ENCODE data around the gene OR6K3.

The OR6K3 gene

DNA sequence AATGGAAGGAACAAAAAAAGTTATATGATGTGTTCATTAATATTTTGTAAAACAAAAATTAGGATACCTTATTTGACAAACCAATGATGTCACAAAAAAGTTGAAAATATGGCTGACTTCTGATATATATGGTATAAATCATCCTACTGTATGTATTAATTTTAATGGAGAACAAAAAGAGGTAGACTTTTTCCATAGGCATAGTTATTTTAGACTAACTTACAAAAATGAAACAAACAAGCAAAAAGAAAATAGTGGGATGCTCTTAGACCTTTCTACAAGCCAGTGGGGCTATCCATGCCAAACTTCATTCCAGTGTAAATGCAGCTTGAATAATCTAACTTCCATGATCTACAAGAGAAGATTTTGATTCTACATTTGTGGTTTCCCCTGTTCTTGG is 33.5 kb downstream of the OR6K3 start:
- no peak overlapping the region for H3K4me3 ChIP-seq (ENCODE audit: low read depth, low read length)
- TF ChIP-seq, protein P1, sequence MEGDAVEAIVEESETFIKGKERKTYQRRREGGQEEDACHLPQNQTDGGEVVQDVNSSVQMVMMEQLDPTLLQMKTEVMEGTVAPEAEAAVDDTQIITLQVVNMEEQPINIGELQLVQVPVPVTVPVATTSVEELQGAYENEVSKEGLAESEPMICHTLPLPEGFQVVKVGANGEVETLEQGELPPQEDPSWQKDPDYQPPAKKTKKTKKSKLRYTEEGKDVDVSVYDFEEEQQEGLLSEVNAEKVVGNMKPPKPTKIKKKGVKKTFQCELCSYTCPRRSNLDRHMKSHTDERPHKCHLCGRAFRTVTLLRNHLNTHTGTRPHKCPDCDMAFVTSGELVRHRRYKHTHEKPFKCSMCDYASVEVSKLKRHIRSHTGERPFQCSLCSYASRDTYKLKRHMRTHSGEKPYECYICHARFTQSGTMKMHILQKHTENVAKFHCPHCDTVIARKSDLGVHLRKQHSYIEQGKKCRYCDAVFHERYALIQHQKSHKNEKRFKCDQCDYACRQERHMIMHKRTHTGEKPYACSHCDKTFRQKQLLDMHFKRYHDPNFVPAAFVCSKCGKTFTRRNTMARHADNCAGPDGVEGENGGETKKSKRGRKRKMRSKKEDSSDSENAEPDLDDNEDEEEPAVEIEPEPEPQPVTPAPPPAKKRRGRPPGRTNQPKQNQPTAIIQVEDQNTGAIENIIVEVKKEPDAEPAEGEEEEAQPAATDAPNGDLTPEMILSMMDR (IDR thresholded peaks at IDR 0.05; ENCODE audit: borderline replicate concordance, insufficient read depth, low read depth, low read length): no peak

DNA sequence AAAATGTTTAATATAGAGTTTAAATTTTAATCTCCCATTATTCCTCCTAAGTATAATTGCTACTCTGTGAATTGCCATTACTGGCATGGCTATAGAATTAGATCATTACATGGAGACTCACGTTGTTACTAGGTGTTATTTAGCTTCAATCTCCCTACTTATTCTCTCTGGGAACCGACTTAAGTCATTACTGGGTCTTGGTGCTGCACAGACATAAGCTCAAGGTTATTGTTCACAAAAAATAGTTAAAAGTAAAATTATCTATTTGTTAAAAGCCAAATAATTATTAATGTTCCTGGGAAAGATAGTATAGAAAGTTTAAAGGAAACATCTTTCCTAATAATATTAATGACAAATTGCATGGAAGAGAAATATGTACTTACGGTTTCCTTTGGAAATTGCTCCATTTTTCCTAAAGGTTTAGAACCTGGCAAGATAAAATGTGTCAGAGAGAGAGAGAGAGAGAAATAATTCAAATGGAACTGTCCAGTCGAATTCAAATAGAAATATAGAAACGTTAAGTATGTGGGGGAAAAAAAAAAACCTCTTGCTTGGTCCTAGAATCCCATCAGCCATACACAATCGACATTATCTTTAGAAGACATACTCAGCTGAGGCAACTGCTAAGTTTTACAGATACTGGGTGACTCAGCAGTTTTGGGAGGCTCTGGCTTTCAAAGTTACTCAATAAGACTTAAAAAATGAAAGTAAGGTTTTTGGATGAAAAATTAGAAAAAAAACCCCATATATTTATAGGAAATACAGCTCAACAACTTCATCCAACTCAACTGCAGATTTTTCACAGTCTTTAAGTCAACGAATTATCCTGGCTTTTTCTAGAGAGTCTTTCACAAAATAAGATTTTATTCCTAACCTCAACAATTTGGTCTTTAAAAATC is 34.2 kb downstream of the OR6K3 start, which contains the start of gene SPTA1:
TSS of gene SPTA1 (minus strand) at position 605 of the 899 bp plus-strand sequence. CDS start at position 407, 198 bp downstream.
- H3K4me3 ChIP-seq (ENCODE audit: low read depth, low read length): no peak within 1 kb of the TSS
- TF ChIP-seq, protein P1 (IDR thresholded peaks at IDR 0.05; ENCODE audit: borderline replicate concordance, insufficient read depth, low read depth, low read length): no peak

DNA sequence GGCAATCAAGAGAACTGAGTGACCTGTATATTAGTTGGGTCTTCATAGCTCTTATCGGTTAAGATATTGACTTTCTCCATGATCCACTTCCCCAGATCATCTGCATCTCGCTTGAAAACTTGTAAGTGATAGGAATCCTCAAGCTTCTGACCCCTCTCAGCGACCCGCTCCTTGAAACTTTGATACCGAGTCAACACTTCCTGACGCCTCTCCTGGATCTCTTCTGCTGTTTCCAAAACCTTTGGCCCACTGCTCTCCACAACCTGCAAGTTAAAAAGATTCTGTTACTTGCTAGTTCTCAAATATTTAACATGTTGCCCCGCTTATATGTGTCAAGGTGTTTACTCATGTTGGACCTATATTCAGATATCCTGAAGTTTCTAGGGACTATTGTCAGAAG is 35.4 kb downstream of the OR6K3 start:
- no peak overlapping the region for H3K4me3 ChIP-seq (ENCODE audit: low read depth, low read length)
- TF ChIP-seq, protein P1 (IDR thresholded peaks at IDR 0.05; ENCODE audit: borderline replicate concordance, insufficient read depth, low read depth, low read length): no peak

DNA sequence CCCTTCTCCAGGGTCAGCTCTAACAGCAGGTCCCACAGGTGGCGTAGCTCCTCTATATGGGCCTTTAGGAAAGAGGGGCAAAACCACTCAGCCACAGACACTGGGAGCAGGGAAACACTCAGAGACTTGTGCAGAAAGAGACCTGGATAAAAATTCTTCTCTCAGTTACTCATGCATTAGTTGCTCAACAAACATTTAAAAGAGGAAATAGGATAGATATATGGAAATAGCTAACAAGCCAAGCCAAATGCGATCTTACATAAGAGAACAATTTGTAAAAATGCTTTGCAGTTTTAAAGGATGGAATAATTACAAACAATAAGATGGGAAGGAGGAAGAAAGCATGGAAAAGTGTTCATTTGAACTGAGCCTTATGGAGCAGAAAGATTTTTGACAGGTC is 38.9 kb downstream of the OR6K3 start:
- H3K4me3 ChIP-seq (ENCODE audit: low read depth, low read length): no peak overlapping the region
- TF ChIP-seq, protein P1 (IDR thresholded peaks at IDR 0.05; ENCODE audit: borderline replicate concordance, insufficient read depth, low read depth, low read length): no peak

DNA sequence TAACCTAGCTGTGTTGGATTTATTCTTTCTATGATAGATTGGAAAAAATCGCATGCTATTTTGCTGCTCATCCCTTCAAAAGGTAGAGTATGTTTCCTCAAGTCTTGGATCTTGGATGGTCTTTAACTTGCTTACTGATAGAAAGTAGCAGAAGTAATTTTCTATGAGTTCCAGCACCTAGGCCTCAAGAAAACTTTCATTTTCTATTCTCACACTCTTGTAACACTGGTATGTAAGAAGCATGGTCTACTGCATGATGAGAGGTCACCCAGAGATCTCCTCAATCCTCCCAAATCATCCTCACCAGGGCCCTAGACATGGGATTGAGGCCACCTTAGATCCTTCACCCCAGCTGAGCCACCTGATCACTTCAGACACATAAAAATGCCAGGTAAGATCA is 41.2 kb downstream of the OR6K3 start:
- TF ChIP-seq, protein P1 (IDR thresholded peaks at IDR 0.05; ENCODE audit: borderline replicate concordance, insufficient read depth, low read depth, low read length): no peak
- no peak overlapping the region for H3K4me3 ChIP-seq (ENCODE audit: low read depth, low read length)

DNA sequence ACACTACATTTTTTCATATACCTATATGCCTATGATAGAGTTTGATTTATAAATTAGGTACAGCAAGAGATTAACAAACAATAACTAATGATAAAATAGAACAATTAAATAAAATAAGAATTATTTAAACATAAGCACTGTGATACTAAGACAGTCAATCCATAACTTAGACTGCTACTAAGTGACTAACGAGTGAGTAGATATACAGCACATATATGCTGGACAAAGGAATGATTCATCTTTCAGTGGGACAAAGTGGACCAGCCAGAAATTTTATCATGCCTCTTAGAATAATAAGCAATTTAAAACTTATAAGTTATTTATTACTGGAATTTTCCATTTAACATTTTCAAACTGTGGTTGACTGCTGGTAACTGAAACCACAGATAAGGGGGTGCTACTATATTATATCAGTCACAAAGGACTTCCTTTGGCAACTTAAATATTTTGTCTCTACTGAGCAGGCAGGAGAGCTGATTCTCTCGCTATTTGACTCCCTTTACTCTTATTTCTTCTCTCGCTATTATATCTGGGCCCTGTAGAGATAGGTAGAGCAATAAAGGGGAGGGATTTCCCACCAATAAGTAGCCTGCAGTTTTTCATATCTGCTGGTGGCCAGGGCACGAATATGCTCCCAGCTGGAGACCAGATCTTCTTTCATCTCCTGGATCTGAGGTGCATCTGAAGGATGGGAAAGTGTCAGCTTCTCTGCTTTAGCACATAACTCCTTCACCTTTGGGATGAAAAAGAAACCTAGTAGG is 44.8 kb downstream of the OR6K3 start:
- TF ChIP-seq, protein P1 (IDR thresholded peaks at IDR 0.05; ENCODE audit: borderline replicate concordance, insufficient read depth, low read depth, low read length): no peak
- H3K4me3 ChIP-seq (ENCODE audit: low read depth, low read length): no peak overlapping the region
